ENCODE data around the gene KRTAP4-4.
"Not testable (repeated sequence)": the region's sequence is repeated elsewhere in the genome, so short reads cannot be mapped to it uniquely, and the experiment has no call there.

Gene KRTAP4-4

DNA sequence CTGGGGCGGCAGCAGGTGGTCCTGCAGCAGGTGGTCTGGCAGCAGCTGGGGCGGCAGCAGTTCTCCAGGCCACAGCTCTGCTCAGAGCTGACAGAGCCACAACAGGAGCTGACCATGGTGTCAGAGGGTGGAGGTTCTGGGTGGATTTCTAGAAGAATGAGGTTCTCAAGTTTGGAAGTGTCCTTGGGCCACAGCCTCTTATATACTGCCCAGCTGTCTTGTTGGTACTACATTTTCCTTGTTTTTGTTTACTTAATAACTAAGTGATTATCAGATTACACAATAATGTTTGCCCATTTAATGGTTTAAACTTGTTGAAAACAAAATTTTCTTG lies 10.9 kb downstream of the KRTAP4-4 start, which contains the start of gene KRTAP4-5:
TSS of gene KRTAP4-5 (minus strand) at position 174 of the 334 bp plus-strand sequence. CDS start at position 116, 58 bp downstream.
- TF ChIP-seq, protein P1, sequence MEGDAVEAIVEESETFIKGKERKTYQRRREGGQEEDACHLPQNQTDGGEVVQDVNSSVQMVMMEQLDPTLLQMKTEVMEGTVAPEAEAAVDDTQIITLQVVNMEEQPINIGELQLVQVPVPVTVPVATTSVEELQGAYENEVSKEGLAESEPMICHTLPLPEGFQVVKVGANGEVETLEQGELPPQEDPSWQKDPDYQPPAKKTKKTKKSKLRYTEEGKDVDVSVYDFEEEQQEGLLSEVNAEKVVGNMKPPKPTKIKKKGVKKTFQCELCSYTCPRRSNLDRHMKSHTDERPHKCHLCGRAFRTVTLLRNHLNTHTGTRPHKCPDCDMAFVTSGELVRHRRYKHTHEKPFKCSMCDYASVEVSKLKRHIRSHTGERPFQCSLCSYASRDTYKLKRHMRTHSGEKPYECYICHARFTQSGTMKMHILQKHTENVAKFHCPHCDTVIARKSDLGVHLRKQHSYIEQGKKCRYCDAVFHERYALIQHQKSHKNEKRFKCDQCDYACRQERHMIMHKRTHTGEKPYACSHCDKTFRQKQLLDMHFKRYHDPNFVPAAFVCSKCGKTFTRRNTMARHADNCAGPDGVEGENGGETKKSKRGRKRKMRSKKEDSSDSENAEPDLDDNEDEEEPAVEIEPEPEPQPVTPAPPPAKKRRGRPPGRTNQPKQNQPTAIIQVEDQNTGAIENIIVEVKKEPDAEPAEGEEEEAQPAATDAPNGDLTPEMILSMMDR (IDR thresholded peaks at IDR 0.05): no peak
- Histone ChIP-seq H3K27me3 (ENCODE audit: control insufficient read depth, insufficient read depth, low read length) (no peaks in the 10 kb centered on the region), H3K9me3 (ENCODE audit: control insufficient read depth, low read length) (no peaks in the 10 kb centered on the region), H3K27ac (no peak within 1 kb of the TSS), H3K79me2 (no peaks in the 10 kb centered on the region), H3K4me3 (ENCODE audit: low read depth, low read length) (no peak within 1 kb of the TSS), H3K4me2 (ENCODE audit: low read length) (no peak within 1 kb of the TSS), H3K4me1 (no peaks in the 10 kb centered on the region), H2AFZ (no peak within 1 kb of the TSS), H3K36me3 (ENCODE audit: control insufficient read depth, insufficient read depth, low read length) (no peaks in the 10 kb centered on the region), H3K9ac (no peak within 1 kb of the TSS)

GRCh38 chr17:41148971-41149651 lies 11.4 kb downstream of the KRTAP4-4 start:
- H3K4me3 ChIP-seq (ENCODE audit: low read depth, low read length); H3K79me2 ChIP-seq; H3K4me1 ChIP-seq; H3K4me2 ChIP-seq (ENCODE audit: low read length); H3K9ac ChIP-seq; H3K27me3 ChIP-seq (ENCODE audit: control insufficient read depth, insufficient read depth, low read length); H3K36me3 ChIP-seq (ENCODE audit: control insufficient read depth, insufficient read depth, low read length); H3K9me3 ChIP-seq (ENCODE audit: control insufficient read depth, low read length); H3K27ac ChIP-seq; H2AFZ ChIP-seq: not testable (repeated sequence)

DNA sequence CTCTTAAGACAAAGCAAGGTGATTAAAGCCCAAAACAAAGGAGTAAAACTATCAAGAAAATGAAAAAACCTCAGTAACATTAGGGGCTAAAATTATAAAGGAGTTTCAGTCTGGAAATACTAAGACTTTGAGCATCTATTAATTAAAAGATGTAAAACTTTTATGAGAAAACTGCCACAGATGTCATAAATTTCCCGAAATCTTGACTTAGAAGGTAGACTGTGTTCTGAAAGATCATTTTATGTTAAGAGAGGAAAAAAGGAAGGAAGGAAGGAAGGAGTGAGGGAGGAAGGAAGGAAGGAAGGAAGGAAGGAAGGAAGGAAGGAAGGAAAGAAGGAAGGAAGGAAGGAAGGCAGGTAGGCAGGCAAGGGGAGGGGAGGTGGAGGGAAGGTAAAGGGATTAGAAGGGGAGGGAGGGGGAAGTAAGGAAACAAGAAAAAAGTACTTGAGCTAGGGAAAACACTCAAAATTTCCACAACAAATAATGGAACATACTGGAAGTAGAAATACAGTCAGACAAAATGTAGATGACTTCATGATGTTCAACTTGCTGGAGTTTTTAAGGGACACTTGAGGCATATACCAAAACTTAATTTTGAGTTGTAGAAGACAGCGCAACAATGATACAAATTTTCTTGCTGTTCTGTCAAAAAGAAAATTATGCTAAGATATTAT lies 12.9 kb downstream of the KRTAP4-4 start:
- H3K27ac ChIP-seq: no peak overlapping the region
- H3K4me1 ChIP-seq: no peaks in the 10 kb centered on the region
- no peak overlapping the region for H3K4me3 ChIP-seq (ENCODE audit: low read depth, low read length)
- no peaks in the 10 kb centered on the region for H3K36me3 ChIP-seq (ENCODE audit: control insufficient read depth, insufficient read depth, low read length)
- H3K4me2 ChIP-seq (ENCODE audit: low read length): no peak overlapping the region
- TF ChIP-seq, protein P1 (IDR thresholded peaks at IDR 0.05): no peak
- H3K79me2 ChIP-seq: no peaks in the 10 kb centered on the region
- no peaks in the 10 kb centered on the region for H3K9me3 ChIP-seq (ENCODE audit: control insufficient read depth, low read length)
- no peaks in the 10 kb centered on the region for H3K27me3 ChIP-seq (ENCODE audit: control insufficient read depth, insufficient read depth, low read length)
- H2AFZ ChIP-seq: no peak overlapping the region
- no peak overlapping the region for H3K9ac ChIP-seq

GRCh38 chr17:41145261-41145660 lies 15.3 kb downstream of the KRTAP4-4 start:
- H3K27ac ChIP-seq: no peak overlapping the region
- no peak overlapping the region for H3K4me3 ChIP-seq (ENCODE audit: low read depth, low read length)
- TF ChIP-seq, protein P1 (IDR thresholded peaks at IDR 0.05): no peak
- H2AFZ ChIP-seq: no peak overlapping the region
- no peaks in the 10 kb centered on the region for H3K9me3 ChIP-seq (ENCODE audit: control insufficient read depth, low read length)
- no peak overlapping the region for H3K9ac ChIP-seq
- H3K4me1 ChIP-seq: no peaks in the 10 kb centered on the region
- H3K79me2 ChIP-seq: no peaks in the 10 kb centered on the region
- H3K4me2 ChIP-seq (ENCODE audit: low read length): no peak overlapping the region
- no peaks in the 10 kb centered on the region for H3K27me3 ChIP-seq (ENCODE audit: control insufficient read depth, insufficient read depth, low read length)
- H3K36me3 ChIP-seq (ENCODE audit: control insufficient read depth, insufficient read depth, low read length): no peaks in the 10 kb centered on the region

DNA sequence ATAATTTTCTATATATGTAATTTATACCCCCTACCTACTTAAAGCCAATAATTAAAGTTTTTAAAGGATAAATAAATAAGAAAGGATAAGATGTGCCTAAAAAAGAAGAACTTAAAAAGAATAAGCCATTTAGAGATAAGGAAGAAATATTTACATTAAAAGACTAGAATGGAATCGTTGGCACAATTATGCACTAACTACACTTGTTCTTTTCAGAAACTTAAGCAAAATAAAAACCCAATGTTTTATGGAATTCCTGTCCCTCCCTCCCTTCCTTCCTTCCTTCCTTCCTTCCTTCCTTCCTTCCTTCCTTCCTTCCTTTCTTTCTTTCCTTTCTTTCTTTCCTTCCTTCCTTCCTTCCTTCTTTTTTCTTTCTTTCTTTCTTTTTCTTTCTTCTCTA lies 15.7 kb downstream of the KRTAP4-4 start:
- no peak overlapping the region for H3K4me3 ChIP-seq (ENCODE audit: low read depth, low read length)
- H3K36me3 ChIP-seq (ENCODE audit: control insufficient read depth, insufficient read depth, low read length): no peaks in the 10 kb centered on the region
- H3K4me1 ChIP-seq: no peaks in the 10 kb centered on the region
- H3K79me2 ChIP-seq: no peaks in the 10 kb centered on the region
- H2AFZ ChIP-seq: no peak overlapping the region
- no peak overlapping the region for H3K27ac ChIP-seq
- no peaks in the 10 kb centered on the region for H3K9me3 ChIP-seq (ENCODE audit: control insufficient read depth, low read length)
- H3K27me3 ChIP-seq (ENCODE audit: control insufficient read depth, insufficient read depth, low read length): no peaks in the 10 kb centered on the region
- H3K4me2 ChIP-seq (ENCODE audit: low read length): no peak overlapping the region
- H3K9ac ChIP-seq: no peak overlapping the region
- TF ChIP-seq, protein P1 (IDR thresholded peaks at IDR 0.05): no peak
